ENCODE measurements around the gene POLE. TPM values are rescaled to one million over a fixed set of nuclear protein-coding genes. Genes with fewer than 3 reads are reported as not detected.

Gene POLE
- total and polyA plus RNA-seq, 10 of the 15 experiments (the other 5 are each of a cell fraction or from before 2014, with no cell fraction given) = 2.3 to 103 (median 37.1) TPM

DNA sequence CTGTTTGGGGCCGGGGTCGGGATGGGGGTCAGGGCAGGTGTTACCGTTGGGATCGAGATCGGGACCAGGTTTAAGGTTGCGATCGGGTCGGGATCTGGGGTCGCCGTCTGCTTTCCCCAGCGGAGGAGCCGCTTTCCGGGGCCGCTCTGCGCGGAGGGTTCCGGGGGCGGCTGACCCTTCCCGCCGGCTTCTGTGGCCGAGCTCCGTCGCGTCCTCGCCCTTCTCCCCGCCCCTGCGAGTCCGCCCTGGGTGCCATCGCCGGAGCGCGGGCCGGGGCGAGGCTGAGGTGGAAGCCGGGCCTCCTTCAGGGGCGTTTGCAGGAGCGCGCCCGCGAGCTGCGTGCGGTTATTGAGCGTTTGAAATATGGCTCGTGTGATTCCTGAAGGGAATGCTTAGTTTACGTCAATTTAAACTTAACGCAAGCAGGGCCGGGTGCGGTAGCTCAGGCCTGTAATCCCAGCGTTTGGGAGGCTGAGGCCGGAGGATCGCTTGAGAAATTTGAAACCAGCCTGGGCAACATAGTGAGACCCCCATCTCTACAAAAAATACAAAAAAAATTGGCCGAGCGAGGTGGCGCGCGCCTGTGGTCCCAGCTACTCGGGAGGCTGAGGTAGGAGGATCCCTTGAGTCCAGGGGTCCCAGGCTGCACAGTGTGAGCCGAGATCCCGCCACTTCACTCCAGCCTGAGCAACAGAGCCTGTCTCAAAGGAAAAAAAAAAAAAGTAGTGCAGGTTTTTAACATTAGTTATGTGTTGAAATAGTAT is 24.1 kb upstream of the POLE start:
- BruUV-seq (replicated peaks) = no TSS peak
- H3K27me3 ChIP-seq (replicated peaks in 1 of 2; ENCODE audit: control insufficient read depth in 2 of 2, insufficient read depth in 2 of 2, low read length in 1 of 2) = no peaks in the 10 kb centered on the region
- H4K20me1 ChIP-seq (ENCODE audit: control insufficient read depth, insufficient read depth) = no peaks in the 10 kb centered on the region; the same call in 1 of the 2 replicates
- ChIA-PET CTCF (no interaction called here), SMC1A (ENCODE audit: uncharacterized antibody, unreplicated experiment) (no interaction called here), POLR2A (interaction anchor here (0.6 to 1.4 kb wide), 4 partner anchors 26 to 330 kb away, joined by 3 to 6 read pairs (median 3); no protein-coding TSS in a partner anchor), RAD21 (ENCODE audit: unreplicated experiment) (no interaction called here)
- peak overlapping the region; percentile 15; the same call in 1 of the 2 replicates for H2AFZ ChIP-seq (ENCODE audit: control insufficient read depth, low read depth, low read length)
- WGBS (ENCODE audit: insufficient coverage, insufficient replicate concordance, low lambda C conversion rate, missing lambda C conversion rate) = 14% methylated on average over 41 of the region's 59 CpGs
- H3K4me3 ChIP-seq = peak overlapping the region; percentile 95
- peak overlapping the region; percentile 40 for H3K4me2 ChIP-seq (ENCODE audit: control insufficient read depth, insufficient read depth)
- DNase-seq (ENCODE audit: low read depth, low spot score) = no peak
- H3K36me3 ChIP-seq (ENCODE audit: control insufficient read depth in 2 of 2, insufficient read depth in 2 of 2, low read length in 1 of 2) = peaks cover 7 to 9% of the 10 kb centered on the region in 2 experiments
- TF ChIP-seq RAD51 (IDR thresholded peaks at IDR 0.05) (no peak), EED (IDR thresholded peaks at IDR 0.05; ENCODE audit: low read depth) (no peak), RUNX3 (IDR thresholded peaks at IDR 0.05; ENCODE audit: low read length) (peak; percentile 22; the same call in 1 of the 2 replicates), JUNB (IDR thresholded peaks at IDR 0.05) (no peak)
- TF ChIP-seq, protein P1, sequence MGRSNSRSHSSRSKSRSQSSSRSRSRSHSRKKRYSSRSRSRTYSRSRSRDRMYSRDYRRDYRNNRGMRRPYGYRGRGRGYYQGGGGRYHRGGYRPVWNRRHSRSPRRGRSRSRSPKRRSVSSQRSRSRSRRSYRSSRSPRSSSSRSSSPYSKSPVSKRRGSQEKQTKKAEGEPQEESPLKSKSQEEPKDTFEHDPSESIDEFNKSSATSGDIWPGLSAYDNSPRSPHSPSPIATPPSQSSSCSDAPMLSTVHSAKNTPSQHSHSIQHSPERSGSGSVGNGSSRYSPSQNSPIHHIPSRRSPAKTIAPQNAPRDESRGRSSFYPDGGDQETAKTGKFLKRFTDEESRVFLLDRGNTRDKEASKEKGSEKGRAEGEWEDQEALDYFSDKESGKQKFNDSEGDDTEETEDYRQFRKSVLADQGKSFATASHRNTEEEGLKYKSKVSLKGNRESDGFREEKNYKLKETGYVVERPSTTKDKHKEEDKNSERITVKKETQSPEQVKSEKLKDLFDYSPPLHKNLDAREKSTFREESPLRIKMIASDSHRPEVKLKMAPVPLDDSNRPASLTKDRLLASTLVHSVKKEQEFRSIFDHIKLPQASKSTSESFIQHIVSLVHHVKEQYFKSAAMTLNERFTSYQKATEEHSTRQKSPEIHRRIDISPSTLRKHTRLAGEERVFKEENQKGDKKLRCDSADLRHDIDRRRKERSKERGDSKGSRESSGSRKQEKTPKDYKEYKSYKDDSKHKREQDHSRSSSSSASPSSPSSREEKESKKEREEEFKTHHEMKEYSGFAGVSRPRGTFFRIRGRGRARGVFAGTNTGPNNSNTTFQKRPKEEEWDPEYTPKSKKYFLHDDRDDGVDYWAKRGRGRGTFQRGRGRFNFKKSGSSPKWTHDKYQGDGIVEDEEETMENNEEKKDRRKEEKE (IDR thresholded peaks at IDR 0.05) = no peak
- peak; percentile 10 for ATAC-seq
- no peaks in the 10 kb centered on the region; the same call in 1 of the 2 replicates for H3K4me1 ChIP-seq (ENCODE audit: control insufficient read depth, insufficient read depth, low read length)
- peaks cover 51% of the 10 kb centered on the region for H3K79me2 ChIP-seq (ENCODE audit: control insufficient read depth, insufficient read depth, low read length)
- in situ Hi-C loops (cut with MboI) = no loop called here
- FAIRE-seq = no peak
- peak overlapping the region; percentile 97 for H3K27ac ChIP-seq (ENCODE audit: control insufficient read depth, insufficient read depth)
- H3K9me3 ChIP-seq (replicated peaks; ENCODE audit: control insufficient read depth, insufficient read depth, low read length) = no peaks in the 10 kb centered on the region
- intact Hi-C loops (cut with micrococcal nuclease; ENCODE audit: unreplicated experiment) = no loop called here
- peak overlapping the region; percentile 89 for H3K9ac ChIP-seq (ENCODE audit: control insufficient read depth, insufficient read depth, low read length)

Data from GM12878 (cell line).